RCC 7860 (cell line): ENCODE data around the gene NDUFAF3.

ENCODE experiments used
- DNase-seq: peaks from one replicate; pipeline ENCODE4 v3.0.0-alpha.2; 2015; ENCODE audit warnings: low spot score
- FAIRE-seq: peaks from 2 replicates; lab custom pipeline; 2012; peaks lifted over from hg19 to GRCh38; lab: Jason Lieb, UNC

NDUFAF3 gene

DNA sequence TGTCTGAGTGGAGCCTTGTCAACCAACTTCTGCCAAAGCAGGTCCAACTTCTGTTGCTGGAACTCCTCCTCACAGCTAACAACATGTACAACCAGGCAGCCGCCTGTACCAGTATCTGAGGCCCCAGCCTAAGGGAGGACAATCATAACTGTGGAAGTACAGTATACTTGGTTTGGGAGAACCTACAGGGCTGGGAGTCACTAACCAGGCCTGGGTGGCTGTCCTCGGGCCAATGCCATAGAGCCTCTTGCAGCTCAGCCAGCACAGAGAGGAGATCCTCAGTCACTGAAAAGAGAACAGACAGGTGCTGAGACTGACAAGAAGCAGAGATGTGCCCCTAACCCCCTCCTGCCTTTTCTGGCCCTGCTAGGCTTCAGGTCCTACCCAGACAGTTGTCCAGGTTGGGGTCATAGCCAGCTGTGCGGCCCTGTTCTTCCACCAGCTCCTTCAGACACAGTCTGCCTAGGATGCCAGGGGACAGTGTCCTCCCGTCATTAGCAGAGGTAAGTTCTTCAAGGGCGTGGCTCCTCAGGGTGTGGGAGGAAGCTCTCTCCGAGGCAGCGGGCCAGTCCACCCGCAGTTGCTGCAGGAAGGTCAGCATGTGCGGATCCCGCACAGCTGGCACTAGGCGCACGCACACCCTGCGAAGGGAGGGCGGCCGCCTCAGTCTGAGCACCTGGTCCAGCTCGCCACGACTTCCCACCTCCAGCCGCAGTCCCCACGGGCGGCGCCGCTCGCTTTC is 4.5 kb upstream of the NDUFAF3 start:
- no peak for DNase-seq
- no peak for FAIRE-seq

DNA sequence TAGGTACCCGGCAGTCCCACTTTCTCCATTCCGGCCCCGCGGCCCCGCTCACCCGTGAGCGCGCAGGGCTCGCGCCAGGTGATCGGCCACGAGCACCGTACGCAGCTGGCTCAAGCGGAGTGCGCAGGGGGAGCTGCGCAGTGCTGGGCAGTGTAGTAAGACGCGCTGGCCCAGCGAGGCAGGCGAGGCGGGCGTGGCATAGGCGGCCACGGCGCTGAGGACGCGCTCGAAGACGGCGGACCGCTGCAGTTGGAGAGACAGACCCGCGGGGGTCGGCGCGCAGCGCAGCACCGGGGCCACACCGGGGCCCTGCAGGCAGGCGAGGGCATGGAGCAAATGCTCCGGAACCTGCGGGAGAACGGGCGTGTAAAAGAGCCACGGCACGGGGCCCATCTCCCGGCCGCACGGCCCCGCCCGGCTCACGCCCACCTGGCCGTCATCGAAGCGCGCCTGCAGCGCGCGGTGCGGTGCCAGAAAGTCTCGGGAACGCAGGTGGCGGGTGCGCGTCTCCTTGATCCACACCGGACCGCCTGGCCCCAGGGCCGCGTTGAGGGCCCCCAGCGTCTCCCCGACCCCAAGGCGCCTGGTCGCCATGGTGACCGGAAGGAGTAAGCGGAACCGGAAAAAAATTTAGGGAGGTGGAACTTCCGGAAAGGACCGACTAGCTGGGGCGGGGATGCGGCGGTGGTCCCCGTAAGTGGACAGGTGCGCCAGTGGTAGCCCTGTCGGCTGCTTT is 3.8 kb upstream of the NDUFAF3 start, which contains the start of gene DALRD3:
Gene DALRD3 (minus strand): TSS at position 610 of the 736 bp plus-strand sequence. CDS start 16 bp downstream, at position 594.
- FAIRE-seq = no peak

DNA sequence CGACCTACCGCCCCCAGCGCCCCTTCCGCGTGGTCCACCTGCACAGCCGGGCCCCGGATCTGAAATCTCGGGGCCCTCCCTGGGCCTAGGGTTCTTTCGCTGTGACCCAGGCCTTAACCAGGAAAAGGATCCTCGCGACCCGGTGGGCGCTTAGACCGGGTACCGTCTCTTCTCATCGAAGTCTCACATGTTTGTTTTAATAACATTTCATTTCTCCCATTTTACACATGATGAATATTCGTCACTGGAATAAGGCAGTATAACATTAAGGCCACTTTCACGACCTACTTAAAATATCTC is 3.3 kb upstream of the NDUFAF3 start:
- FAIRE-seq = no peak

More for the DNA sequence above, 3.8 kb upstream of the NDUFAF3 start, which contains the start of gene DALRD3:
- peak; percentile 36 for DNase-seq

DNA sequence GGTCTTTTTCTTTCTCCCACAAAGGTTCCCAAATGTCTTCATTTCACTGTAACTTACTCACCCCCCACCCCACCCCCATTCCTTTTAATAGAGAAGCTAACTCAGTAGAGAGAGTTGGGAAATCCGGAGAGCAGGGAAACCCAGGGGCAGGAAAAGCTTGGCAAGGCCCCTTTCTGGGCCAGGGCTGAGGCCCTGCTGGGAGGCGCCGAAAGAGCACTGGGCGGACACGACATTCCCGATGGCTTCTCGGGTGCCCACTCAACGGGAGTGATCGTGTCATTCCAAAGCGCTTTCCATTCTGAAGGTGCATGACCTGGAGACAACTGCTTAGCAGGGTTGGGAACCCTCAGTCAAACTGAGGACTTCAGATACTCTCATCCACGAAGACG is 2.0 kb upstream of the NDUFAF3 start:
- DNase-seq (no peak), FAIRE-seq (no peak)

More for the DNA sequence above, 3.3 kb upstream of the NDUFAF3 start:
- DNase-seq = no peak

DNA sequence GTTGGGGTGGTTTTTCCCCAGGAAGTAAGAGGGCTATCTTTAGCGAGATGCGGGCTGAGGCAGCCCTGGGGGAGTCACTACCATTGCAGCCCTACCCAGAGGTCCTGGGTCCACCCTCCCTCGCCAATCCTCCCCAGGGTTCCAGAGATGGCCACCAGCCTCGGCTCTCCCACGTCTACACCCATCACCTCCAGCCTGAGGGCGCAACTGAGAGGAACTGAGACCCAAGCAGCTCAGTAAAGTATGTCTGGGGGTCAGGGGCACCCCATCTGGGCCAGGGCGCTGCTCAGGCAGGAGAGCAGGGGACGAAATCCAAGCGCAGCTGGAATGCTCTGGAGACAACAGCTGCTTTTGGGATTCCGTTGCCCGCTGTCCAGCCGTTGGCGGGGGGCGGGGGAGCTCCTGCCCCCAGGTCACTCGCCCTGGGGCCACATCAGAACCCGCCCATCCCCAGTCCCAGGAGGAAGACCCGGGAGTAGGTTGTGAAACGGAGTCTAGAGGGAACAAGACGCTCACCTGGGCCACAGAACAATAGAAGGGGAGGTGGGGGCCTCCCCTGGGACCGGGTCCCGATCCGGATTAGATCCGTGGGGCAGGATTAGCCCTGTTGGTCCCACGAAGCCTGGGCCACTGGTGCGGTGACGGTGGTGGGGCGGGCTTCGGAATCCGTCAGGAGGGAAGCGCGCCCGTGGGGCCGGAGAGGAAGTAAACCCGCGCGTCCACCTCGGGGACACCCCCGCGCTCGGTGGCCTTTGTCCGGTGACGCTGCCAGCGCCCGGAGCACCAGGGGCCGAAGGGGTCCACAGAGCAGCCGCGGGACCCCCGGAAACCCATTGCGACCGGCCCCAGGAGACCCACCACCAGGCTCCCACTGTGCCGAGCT is 1.4 kb upstream of the NDUFAF3 start:
- FAIRE-seq = no peak
- no peak for DNase-seq

DNA sequence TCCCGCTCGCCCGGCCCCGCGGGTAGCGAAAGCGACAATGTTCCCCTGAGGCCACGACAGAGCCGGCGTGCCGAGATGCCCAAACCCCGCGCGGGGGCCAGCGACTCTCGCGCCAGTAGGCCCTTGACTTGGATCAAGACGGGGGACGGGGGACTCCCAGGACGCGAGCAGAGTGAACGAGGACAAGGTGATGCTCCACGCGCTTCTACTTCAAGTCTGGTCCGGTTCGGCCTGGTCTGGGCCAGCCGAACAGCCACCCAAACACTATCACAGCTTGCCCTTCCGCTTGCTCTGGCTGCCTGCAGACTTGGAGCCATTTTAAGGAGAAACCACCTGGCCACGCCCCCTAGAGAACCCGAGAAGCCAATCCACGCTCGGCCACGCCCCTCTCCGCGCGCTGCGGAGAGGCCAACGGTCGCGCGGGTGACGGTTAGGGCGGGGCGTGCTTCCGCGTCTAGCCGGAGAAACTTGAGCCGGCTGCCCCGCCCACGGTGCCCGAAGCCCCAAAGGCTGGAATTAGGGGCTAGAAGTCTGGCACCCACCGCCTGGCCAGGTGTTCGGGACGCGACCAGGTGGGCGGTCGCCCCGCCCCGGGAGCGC is 608 bp upstream of the NDUFAF3 start:
- peak; percentile 90 for DNase-seq
- peak; percentile 63 for FAIRE-seq

DNA sequence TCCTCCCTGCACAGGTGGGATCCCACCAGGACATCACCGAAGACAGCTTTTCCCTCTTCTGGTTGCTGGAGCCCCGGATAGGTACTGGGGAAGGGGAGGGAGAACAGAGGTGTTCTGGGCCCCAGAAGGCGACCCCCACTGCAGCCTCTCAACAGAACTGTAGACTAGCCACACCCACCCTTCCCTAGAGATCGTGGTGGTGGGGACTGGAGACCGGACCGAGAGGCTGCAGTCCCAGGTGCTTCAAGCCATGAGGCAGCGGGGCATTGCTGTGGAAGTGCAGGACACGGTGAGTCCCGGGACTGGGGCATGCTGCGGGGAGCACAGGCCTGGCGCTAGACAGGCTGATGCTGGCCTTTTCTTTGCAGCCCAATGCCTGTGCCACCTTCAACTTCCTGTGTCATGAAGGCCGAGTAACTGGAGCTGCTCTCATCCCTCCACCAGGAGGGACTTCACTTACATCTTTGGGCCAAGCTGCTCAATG is 809 bp downstream of the NDUFAF3 start:
- DNase-seq (peak; percentile 44), FAIRE-seq (no peak)

DNA sequence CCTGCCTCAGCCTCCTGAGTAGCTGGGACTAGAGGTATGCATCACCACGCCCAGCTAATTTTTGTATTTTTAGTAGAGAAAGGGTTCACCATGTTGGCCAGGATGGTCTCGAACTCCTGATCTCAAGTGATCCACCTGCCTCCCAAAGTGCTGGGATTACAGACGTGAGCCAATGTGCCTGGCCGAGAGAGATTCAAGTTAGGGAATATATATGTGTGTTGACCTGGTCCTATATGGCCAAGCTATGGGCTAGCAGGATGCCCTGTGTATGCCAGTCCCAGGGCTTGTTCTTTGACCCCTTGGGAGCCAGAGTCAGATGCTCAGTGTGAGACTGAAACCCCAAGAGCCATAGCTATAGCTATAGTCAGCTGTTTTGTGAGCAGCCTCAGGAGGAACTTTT is 1.9 kb downstream of the NDUFAF3 start:
- FAIRE-seq = no peak
- no peak for DNase-seq

DNA sequence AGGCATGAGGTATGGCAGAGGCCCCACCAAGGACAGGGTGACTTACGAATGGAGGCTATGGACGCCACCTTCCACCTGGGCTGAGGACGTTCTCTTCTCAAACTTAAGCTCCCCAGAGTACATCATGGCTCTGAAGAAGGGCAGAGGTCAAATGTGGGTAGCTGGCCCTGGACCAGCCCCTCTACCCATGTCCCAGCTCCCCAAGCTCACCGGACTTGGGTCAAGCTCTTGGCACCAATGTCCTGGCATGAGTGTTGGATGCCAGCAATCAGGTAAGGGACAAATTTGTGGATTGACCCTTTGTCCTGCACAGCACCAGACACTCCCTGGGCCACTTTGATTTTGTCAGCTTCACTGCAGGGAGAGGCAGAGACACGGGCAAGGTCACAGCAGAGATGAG is 2.5 kb downstream of the NDUFAF3 start:
- FAIRE-seq = no peak
- DNase-seq = no peak

DNA sequence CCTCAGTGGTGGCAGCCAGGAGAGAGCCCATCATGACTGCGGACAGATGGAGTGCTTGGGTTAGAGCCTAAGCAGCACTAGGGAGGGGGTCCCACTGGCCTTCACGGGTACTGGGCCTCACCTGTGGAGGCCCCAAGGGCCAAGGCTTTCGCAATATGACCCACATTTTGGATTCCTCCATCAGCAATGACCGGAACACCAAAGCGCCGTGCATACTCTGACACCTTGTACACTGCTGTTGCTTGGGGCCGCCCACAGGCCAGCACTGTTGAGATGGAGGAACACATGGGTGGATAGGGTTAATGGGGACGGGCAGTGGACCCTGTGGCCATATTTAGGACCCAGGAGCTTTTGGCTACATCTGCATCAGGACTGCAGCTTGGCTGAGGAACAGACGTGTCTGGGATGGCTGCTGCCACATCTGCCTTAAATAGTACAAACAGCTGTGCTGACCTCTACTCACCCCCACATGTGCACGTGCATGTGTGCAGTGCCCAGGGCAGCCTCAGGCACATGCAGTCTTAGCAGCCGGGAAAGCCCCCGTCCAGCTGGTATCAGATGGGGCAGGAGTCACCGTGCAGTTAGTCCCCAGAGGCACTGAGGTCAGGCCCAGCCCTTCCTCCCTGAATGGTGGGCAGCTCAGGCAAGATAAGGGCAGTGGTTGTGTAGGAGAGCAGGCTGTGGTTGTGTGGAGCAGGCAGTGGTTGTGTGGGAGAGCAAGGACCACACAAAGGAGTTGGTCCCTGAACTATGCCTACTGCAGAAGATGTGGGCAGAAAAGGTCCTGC is 3.3 kb downstream of the NDUFAF3 start:
- no peak for DNase-seq

DNA sequence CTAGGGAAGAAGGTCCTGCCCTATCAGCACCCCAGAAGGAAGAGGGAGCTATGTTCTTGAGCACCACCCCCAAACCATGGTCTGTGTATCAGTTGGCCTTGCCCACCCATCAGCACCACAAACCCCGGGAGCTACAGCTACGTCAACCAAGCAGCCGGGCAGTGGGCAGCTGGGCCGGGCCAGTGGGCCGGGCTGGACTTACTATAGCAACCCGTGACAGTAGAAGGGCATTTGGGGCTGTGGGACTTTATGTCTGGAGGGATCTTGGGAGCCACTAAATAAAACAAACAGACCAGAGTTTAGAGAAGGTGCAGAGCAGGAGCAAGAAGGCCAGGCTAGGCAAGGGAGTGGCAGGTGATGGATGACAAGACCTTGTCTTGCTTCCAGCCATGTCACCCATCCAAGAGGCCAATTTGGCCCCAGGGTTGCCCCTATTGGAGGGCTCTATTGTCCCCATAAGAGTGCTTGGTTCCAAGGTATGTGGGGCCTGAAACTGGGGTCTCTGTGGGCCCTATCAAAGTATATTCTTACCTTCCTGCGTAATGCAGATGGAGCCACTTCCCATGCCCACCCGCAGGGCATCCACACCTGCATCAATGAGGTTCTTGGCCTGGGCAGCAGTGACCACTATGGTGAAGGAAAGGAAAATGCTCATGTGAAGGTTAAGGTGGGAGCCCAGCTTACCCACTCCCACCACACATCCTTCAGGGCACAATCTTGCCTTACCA is 4.0 kb downstream of the NDUFAF3 start:
- DNase-seq = no peak
- FAIRE-seq = no peak

More for the DNA sequence above, 3.3 kb downstream of the NDUFAF3 start:
- no peak for FAIRE-seq

DNA sequence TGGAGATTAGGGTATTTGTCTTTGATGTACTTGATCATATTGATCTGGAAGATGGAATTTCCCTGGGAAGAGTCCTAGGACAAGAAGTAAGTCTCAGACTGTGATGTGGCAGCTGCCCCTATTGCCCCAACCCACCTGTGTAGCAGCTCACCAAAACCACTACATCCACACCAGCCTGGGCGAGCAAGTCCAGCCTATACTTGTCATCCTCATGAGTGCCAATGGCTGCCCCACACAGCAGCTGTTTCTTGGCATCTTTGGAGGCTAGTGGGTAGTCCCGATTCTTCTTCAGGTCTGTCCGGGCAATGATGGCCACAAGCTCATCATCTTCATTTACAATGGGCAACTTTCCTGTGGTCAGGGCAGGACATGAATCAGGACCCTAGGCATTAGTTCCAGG is 4.6 kb downstream of the NDUFAF3 start:
- no peak for FAIRE-seq
- DNase-seq = no peak

DNA sequence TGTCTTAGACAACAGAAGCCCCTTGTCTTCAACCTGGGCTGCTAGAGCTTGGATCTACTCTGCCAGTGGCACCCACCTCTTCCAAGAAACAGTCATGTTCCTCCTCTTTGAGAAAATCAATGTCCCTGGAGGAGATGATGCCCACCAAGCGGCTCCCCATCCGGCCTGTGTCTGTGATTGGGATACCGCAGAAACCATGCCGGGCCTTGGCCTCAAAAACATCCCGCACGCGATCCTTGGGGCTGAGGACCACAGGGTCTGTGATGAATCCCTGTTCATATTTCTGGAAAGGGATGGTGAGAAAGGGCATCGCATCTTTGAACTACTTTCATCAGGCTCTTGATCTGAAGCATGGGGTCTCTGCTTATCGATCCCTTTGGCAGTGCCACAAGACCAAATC is 5.7 kb downstream of the NDUFAF3 start:
- FAIRE-seq (no peak), DNase-seq (no peak)

DNA sequence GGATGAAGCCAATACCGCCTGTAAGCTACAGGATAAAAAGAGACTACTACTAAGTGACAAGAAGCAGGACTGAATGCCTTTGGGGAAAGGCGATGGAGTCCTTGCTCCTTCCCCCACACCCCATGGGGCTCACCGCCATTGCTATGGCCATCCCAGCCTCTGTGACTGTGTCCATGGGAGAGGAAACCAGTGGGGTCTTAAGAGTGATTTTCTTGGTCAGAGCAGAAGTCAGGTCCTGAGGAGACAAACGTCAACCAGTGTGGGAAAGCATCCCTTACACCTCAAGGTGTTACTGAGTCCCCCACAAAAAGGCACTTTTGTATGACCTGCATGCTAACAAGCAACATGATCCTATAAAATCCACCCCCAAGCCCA is 6.4 kb downstream of the NDUFAF3 start:
- DNase-seq (no peak), FAIRE-seq (no peak)

DNA sequence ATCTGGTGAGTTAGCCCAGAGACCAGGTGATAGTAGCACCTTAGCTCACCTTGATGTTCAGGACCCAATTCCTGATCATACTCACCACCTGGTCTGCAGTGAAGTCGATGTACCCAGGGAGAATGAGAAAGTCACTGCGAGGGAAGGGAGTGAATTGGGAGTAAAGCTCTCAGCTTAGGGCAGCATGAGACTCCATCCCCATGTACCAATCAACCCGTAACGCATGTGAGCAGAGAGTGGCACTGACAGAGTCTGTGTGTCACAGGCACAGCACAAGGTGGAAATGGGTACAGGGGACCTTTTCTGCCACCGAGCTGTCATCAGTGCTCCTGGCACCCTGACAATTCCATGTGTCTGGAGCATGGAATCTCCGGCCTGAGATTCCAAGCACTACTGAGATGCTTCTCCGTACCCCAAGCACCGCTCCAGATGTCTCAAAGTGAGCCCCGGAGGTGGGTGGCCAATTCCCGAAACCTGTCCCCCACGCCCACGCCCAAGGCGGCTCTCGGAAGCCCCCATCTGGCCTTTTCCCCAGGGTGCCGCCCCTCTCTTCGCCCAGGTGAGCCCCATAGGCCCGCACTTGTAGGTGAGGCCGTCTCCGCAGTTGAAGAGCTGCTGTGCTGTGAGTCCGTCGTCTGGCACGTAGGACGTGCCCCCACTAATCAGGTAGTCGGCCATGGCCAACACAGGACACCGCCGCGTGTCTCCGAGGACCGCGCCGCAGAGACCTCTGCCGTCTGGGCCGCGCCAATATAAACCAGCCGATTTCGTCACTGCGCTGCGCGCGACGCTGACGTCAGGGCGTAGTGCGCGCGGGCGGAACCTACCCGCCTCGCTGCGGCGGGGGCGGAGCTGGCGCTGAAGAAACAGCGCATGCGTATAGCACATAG is 7.0 kb downstream of the NDUFAF3 start, which contains the start of gene IMPDH2:
Gene IMPDH2 (minus strand): TSS at position 726 of the 890 bp plus-strand sequence. CDS start 48 bp downstream, at position 678.
- no peak for FAIRE-seq

DNA sequence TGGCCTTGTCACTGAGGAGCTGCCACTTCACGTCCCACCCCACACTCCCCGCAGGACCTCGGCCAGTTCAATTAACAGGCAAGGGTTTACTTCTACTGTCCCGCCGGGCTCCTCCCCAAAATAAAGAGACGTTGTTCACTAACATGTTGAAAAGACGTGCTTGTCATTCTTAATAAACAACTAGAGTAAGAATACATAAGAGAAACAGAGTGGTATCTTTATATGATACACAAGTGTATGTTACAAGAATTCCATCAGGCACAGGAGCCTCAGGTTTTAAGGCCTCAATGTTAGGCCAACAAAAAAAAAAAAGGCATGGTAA is 7.6 kb downstream of the NDUFAF3 start:
- FAIRE-seq (no peak), DNase-seq (no peak)

More for the DNA sequence above, 7.0 kb downstream of the NDUFAF3 start, which contains the start of gene IMPDH2:
- DNase-seq = peak; percentile 86

DNA sequence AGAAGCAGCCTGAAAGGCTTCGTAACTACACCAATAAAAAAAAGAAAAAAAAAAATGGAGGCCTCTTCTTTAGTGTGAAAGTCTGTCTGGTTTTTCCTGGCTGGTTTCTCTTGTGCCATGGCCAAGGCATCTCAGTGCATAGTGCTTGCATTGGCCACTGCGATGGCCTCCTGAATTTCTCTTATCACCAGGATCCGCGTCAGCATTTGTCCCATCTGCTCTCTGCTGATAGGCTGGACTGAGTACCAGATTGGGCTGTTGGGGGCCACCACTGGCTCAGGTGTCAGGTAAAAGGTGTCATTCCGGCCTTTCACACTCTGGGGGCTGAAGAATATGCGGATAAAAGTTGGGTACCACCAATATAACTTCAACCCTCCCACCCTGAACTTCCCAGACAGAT is 8.4 kb downstream of the NDUFAF3 start:
- DNase-seq = no peak
- FAIRE-seq = no peak

DNA sequence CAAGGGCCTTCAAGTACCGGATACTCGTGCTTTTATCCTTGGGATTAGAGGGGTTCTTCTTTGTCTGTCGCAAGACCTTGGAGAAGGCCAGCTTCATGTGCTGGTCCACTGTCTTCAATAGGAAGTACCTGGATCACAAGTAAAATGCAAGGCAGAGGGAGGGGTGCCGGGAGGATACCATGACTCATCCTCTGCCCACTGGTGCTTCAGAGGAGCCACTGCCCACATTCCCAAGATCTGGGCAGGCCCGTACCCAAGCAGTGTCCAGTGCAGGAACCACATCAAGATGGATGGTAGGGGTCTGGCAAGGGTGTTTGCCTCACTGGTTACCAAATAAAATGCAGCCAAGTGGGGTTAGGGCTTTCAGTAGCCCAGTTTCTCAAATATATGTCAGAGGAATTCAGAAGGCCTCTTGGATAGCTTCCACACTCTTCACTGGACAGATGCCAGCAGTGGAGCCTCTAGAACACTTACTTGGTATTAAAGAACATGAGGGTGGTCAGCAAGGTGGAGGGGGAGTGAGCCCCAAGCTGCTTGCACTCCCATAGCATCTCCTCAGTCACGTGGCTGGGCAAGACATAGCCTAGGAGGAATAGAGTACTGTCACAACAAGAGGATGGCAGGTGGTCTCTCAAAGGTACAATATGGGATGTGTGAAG is 10.9 kb downstream of the NDUFAF3 start:
- DNase-seq (no peak), FAIRE-seq (no peak)
